Caco-2 (cell line): ENCODE data around the gene ZGLP1. TPM values are rescaled to one million over a fixed set of nuclear protein-coding genes. Genes with fewer than 3 reads are reported as not detected.

Experiments
- BruUV-seq: library from RNA; stranded (reverse); fragments of 400-500 nt; replicated peaks from 2 replicates; lab custom pipeline; 2021; lab: Mats Ljungman, UMichigan
- CTCF ChIA-PET: fragments of 300-600 bp; sonication (Branson Sonifier 250); formaldehyde crosslinking; loops from one replicate; lab custom pipeline; 2022; ENCODE audit warnings: antibody characterized with exemption; lab: Charles Lee
- POLR2A ChIA-PET: fragments of 300-600 bp; sonication (Branson Sonifier 250); formaldehyde crosslinking; loops from one replicate; lab custom pipeline; 2022; ENCODE audit warnings: antibody characterized with exemption; lab: Charles Lee
- DNase-seq, 2 experiments: peaks; one replicate each; pipeline versions ENCODE4 v3.0.0 to v3.0.0-alpha.2; 2020 to 2022
- H3K27me3 ChIP-seq: replicated peaks from 2 replicates; pipeline ENCODE4 v1.6.0; 2011; ENCODE audit warnings: low read length; ENCODE audit not compliant: control insufficient read depth, insufficient read depth
- H3K36me3 ChIP-seq: 2 replicates; pipeline ENCODE4 v1.5.1; 2011; ENCODE audit warnings: low read length; ENCODE audit not compliant: control insufficient read depth, insufficient read depth
- H3K4me1 ChIP-seq: fragments of 250-450 bp; sonication (Bioruptor Pico); 2 replicates; pipeline ENCODE4 v1.5.1; 2020; ENCODE audit warnings: mild to moderate bottlenecking
- H3K4me3 ChIP-seq: 2 replicates; pipeline ENCODE4 v1.5.1; 2011; ENCODE audit warnings: low read depth, mild to moderate bottlenecking, control low read depth, low read length
- H3K9me3 ChIP-seq: fragments of 250-450 bp; sonication (Bioruptor Pico); 2 replicates; pipeline ENCODE4 v1.5.1; 2020; ENCODE audit warnings: mild to moderate bottlenecking, moderate library complexity
- H3K27ac Mint-ChIP-seq: one replicate; pipeline ENCODE4 v1.8.0; 2022; ENCODE audit warnings: mixed read lengths; ENCODE audit not compliant: unreplicated experiment
- H3K27me3 Mint-ChIP-seq: one replicate; pipeline ENCODE4 v1.8.0; 2022; ENCODE audit warnings: mixed read lengths; ENCODE audit not compliant: insufficient read depth, unreplicated experiment
- H3K36me3 Mint-ChIP-seq: one replicate; pipeline ENCODE4 v1.8.0; 2022; ENCODE audit warnings: mild to moderate bottlenecking, mixed read lengths; ENCODE audit not compliant: insufficient read depth, unreplicated experiment
- H3K4me1 Mint-ChIP-seq: one replicate; pipeline ENCODE4 v1.8.0; 2022; ENCODE audit warnings: low read depth, mixed read lengths; ENCODE audit not compliant: unreplicated experiment
- H3K4me3 Mint-ChIP-seq: one replicate; pipeline ENCODE4 v1.8.0; 2022; ENCODE audit warnings: mild to moderate bottlenecking, moderate library complexity, mixed read lengths; ENCODE audit not compliant: unreplicated experiment
- H3K9me3 Mint-ChIP-seq: one replicate; pipeline ENCODE4 v1.8.0; 2022; ENCODE audit warnings: mixed read lengths; ENCODE audit not compliant: unreplicated experiment
- CTCF ChIP-seq, 2 experiments: fragments of 200-600 bp in 1 of 2; IDR thresholded peaks; 1 replicate in 1 of 2; 2 replicates in 1 of 2; pipeline versions ENCODE4 v1.5.1 to v1.8.0; 2011 to 2022; ENCODE audit warnings: antibody characterized with exemption in 1 of 2, control low read depth in 1 of 2, inconsistent platforms in 1 of 2, low read depth in 1 of 2, low read length in 1 of 2, mild to moderate bottlenecking in 1 of 2, moderate library complexity in 1 of 2; ENCODE audit not compliant: insufficient read depth in 1 of 2, severe bottlenecking in 1 of 2, unreplicated experiment in 1 of 2
- intact Hi-C: fragments of 100-400 bp; cut with micrococcal nuclease; formaldehyde crosslinking; loops from one replicate; pipeline ENCODE4 v1.10.0; 2022; ENCODE audit not compliant: unreplicated experiment
- total RNA-seq: library from RNA; stranded (reverse); gene quantifications from 2 replicates; pipeline ENCODE4 v1.2.3, GENCODE V29; 2022

Gene ZGLP1
- total RNA-seq, 1 experiment from 2014 or later, result 2.5 TPM

GRCh38 chr19:10292206-10292788, 17.3 kb downstream of the ZGLP1 start:
- Mint-ChIP-seq H3K36me3 (peaks cover 14% of the 10 kb centered on the region), H3K9me3 (no peaks in the 10 kb centered on the region), H3K27ac (no peak overlapping the region), H3K27me3 (peaks cover 7% of the 10 kb centered on the region), H3K4me3 (peak overlapping the region; percentile 87), H3K4me1 (peaks cover 15% of the 10 kb centered on the region)
- Histone ChIP-seq H3K9me3 (no peaks in the 10 kb centered on the region), H3K36me3 (no peaks in the 10 kb centered on the region; the same call in 1 of the 2 replicates), H3K4me3 (peak overlapping the region; percentile 48), H3K27me3 (no peaks in the 10 kb centered on the region), H3K4me1 (peaks cover 18% of the 10 kb centered on the region)
- BruUV-seq, result no TSS peak
- DNase-seq, result peak; percentile 92 to 93
- ChIA-PET POLR2A (no interaction called here), CTCF (interaction anchor here (0.6 to 1.1 kb wide), 4 partner anchors 21 to 108 kb away, joined by 3 to 4 read pairs (median 4); partner anchors contain the start of genes FDX2 and ICAM1)
- intact Hi-C loops, result no loop called here
- TF ChIP-seq CTCF (IDR thresholded peaks at IDR 0.05; ENCODE audit: insufficient read depth in 1 of 2, low read depth in 1 of 2, low read length in 1 of 2, severe bottlenecking in 1 of 2, unreplicated experiment in 1 of 2), result no peak

GRCh38 chr19:10291554-10292205, 17.9 kb downstream of the ZGLP1 start:
- Histone ChIP-seq H3K4me1 (peaks cover 23% of the 10 kb centered on the region), H3K4me3 (peak overlapping the region; percentile 48), H3K27me3 (no peaks in the 10 kb centered on the region), H3K9me3 (no peaks in the 10 kb centered on the region), H3K36me3 (no peaks in the 10 kb centered on the region; the same call in 1 of the 2 replicates)
- no TSS peak for BruUV-seq
- H3K4me1 Mint-ChIP-seq, result peaks cover 15% of the 10 kb centered on the region
- ChIA-PET POLR2A (interaction anchor here (0.6 to 0.9 kb wide), 2 partner anchors 89 to 99 kb away, joined by 6 read pairs; partner anchors contain the start of gene TYK2), CTCF (interaction anchor here (0.6 to 1.1 kb wide), 9 partner anchors 12 to 108 kb away, joined by 3 to 15 read pairs (median 4); partner anchors contain the start of genes FDX2 and ICAM1)
- TF ChIP-seq CTCF (IDR thresholded peaks at IDR 0.05; ENCODE audit: insufficient read depth in 1 of 2, low read depth in 1 of 2, low read length in 1 of 2, severe bottlenecking in 1 of 2, unreplicated experiment in 1 of 2), result no peak
- peaks cover 14% of the 10 kb centered on the region for H3K36me3 Mint-ChIP-seq
- peak overlapping the region; percentile 87 for H3K4me3 Mint-ChIP-seq
- peaks cover 7% of the 10 kb centered on the region for H3K27me3 Mint-ChIP-seq
- H3K27ac Mint-ChIP-seq, result no peak overlapping the region
- no peaks in the 10 kb centered on the region for H3K9me3 Mint-ChIP-seq
- intact Hi-C loops, result no loop called here
- DNase-seq, result no peak

GRCh38 chr19:10290876-10291553, 18.6 kb downstream of the ZGLP1 start:
- ChIA-PET POLR2A (interaction anchor here (0.6 to 0.9 kb wide), 2 partner anchors 90 to 100 kb away, joined by 6 read pairs; partner anchors contain the start of gene TYK2), CTCF (interaction anchor here (0.7 to 1.1 kb wide), 8 partner anchors 11 to 100 kb away, joined by 3 to 15 read pairs (median 4); partner anchors contain the start of genes FDX2 and ICAM1)
- peaks cover 7% of the 10 kb centered on the region for H3K27me3 Mint-ChIP-seq
- no peaks in the 10 kb centered on the region for H3K9me3 Mint-ChIP-seq
- H3K27ac Mint-ChIP-seq, result no peak overlapping the region
- H3K36me3 ChIP-seq, result no peaks in the 10 kb centered on the region; the same call in none of the 2 replicates
- no peaks in the 10 kb centered on the region for H3K27me3 ChIP-seq
- H3K36me3 Mint-ChIP-seq, result peaks cover 14% of the 10 kb centered on the region
- DNase-seq, result peak; percentile 62 to 70
- H3K4me1 ChIP-seq, result peaks cover 30% of the 10 kb centered on the region
- peak overlapping the region; percentile 87 for H3K4me3 Mint-ChIP-seq
- H3K9me3 ChIP-seq, result no peaks in the 10 kb centered on the region
- H3K4me3 ChIP-seq, result peak overlapping the region; percentile 48
- BruUV-seq, result no TSS peak
- intact Hi-C loops, result no loop called here
- H3K4me1 Mint-ChIP-seq, result peaks cover 15% of the 10 kb centered on the region
- no peak for TF ChIP-seq CTCF (IDR thresholded peaks at IDR 0.05; ENCODE audit: insufficient read depth in 1 of 2, low read depth in 1 of 2, low read length in 1 of 2, severe bottlenecking in 1 of 2, unreplicated experiment in 1 of 2)
